GM12872 (cell line): ENCODE data around the gene KCNMA1.

ENCODE experiments used
- TF ChIP-seq, protein P1 (sequence below): IDR thresholded peaks from 3 replicates; pipeline ENCODE4 v1.5.1; 2011; ENCODE audit warnings: low read depth, mild to moderate bottlenecking, low read length, moderate library complexity; ENCODE audit not compliant: insufficient read depth

The KCNMA1 gene

DNA sequence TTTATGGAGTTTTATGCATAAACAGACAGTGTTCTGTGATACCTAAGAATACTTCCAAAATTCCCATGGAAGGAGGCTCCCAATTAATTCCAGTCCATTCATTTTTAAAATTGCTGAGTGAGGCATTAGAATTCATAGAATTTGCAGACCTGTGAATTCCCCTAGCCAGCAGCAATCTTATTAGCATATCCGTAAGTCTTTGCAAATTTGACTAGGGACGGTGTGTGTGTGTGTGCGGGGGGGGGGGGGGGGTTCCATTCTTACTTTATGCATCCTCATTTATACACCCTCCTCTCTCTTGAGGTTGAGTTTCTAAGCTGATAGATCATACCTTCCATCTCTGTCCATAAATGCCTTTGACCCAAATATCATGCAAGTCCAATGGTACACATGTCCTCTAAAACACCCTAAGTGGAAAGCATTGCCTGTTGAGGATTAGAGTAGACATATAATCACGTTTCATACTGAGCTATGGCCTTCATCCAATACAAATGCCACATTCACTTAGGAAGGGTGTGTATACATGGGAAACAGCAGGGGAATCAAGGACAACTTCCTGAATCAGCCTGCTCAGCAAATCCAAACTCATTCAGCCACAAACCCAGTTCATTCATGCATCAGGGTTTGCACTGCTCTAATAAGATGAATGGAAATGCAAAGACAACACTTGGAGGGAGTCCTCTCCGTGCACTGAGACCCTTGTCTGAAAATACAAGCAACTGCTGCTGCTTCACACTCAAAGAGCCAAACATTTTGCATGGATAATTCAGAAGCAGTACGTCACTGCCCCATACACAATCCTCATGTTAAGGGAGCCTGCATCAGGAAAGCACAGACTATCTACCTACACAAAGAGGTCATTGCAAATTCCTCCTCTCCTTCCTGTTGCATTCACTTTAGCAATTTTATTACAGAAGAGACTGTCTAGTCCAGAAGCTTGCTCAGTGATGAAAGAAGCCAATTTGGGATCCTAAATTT, 350.8 kb downstream of the KCNMA1 start:
- TF ChIP-seq, protein P1, sequence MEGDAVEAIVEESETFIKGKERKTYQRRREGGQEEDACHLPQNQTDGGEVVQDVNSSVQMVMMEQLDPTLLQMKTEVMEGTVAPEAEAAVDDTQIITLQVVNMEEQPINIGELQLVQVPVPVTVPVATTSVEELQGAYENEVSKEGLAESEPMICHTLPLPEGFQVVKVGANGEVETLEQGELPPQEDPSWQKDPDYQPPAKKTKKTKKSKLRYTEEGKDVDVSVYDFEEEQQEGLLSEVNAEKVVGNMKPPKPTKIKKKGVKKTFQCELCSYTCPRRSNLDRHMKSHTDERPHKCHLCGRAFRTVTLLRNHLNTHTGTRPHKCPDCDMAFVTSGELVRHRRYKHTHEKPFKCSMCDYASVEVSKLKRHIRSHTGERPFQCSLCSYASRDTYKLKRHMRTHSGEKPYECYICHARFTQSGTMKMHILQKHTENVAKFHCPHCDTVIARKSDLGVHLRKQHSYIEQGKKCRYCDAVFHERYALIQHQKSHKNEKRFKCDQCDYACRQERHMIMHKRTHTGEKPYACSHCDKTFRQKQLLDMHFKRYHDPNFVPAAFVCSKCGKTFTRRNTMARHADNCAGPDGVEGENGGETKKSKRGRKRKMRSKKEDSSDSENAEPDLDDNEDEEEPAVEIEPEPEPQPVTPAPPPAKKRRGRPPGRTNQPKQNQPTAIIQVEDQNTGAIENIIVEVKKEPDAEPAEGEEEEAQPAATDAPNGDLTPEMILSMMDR = no peak

DNA sequence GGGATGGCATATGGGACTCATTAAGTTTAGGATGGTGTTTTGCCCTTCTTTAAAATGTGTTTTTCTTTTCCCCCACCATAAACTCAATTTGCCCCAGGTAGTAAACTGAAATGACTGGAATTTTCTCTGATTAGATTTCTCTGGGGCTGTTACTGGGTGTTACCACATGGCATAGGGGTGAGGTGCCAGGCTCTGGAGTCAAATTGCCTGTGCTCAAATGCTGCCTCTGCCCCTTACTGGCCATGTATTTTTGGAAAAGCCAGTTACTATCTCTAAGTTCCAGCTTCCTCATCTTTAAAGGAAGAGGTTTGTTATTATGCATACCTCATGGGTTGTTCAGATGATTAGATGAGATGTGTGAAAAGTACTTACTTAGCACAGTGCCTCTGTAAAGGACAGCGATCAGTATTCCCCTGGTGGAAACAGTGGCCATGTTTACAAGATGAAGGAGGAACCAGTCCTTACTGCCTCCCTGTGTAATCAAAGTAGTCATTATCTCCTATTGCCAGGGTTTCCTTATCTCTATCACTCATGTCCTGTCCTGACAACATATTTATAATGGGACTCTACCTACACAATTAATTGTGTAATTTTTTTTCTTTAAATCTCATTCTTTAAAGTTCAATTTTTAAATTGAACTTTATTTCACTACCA, 352.0 kb downstream of the KCNMA1 start:
- TF ChIP-seq, protein P1 = no peak

DNA sequence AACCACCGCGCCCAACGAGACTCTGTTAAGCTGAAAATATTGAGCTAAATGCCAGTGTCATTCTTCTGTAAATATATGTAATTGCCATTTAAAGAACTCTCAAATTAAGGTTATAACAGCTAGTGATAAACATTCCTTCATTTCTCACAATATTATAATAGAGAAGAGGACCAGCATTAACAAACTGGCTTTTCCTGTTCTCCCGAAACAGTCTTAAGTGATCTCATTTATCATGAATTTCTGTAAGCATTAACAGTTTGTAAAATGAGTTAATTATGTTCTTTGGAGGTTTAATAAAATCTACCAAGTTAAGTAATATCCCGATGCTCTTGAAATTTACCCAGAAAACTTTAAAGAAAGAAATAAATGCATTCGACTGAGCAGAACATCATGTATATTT, 352.8 kb downstream of the KCNMA1 start:
- TF ChIP-seq, protein P1 = no peak

DNA sequence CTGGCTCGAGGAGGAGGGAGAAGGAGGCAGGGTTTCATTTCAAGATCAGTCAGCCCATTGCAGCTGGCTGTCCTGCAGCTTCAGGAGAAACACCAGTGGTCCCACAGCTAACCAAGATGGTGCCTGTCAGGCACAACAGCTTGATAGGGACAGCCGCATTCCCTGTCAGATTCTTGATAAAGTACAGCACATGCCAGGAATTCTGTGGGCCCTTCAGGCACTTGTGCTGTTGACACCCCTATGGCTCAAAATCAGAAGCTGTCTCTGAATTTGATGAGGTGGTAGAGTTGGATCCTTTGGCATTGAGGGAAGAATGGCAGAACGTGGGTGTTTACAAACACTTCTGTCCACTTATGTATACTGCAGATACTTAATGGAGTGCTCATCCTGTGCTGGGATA, 354.3 kb downstream of the KCNMA1 start:
- TF ChIP-seq, protein P1 = no peak

DNA sequence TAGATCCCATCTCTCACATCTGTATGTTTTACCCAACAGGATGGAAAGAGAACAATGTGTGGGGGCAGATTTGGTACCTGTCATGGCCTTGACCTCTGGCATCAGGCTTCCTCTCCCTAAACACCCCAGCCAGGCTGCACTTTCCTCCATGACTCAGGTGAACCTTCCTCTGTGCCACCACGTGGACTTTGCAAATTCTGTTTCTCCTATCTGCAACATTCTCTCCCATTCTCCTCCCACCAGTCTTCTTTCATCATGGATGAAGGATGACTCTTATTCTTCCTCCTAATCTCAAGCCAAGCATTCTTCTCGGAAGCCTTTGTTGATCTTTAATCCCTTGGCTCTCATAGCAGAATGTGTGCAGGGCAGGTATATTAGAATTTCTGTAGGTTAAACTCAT, 355.4 kb downstream of the KCNMA1 start:
- TF ChIP-seq, protein P1 = no peak

DNA sequence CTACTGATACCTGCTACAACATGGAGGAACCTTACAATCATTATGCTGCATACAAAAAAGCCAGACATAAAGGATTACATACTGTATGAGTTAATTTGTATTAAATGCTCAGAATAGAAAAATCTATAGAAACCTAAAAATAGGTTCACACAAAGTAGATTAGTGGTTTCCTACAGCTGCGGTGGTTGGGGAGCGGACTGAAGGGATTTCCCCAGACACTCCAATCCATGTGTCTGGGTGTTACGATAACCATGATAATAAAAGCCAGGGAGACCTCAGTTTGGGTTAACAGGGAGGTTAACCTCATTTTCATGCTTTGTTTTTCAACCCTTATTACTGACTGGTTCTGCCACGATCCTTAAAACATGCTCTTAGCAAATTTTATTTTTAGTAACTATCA, 355.9 kb downstream of the KCNMA1 start:
- TF ChIP-seq, protein P1 = no peak

DNA sequence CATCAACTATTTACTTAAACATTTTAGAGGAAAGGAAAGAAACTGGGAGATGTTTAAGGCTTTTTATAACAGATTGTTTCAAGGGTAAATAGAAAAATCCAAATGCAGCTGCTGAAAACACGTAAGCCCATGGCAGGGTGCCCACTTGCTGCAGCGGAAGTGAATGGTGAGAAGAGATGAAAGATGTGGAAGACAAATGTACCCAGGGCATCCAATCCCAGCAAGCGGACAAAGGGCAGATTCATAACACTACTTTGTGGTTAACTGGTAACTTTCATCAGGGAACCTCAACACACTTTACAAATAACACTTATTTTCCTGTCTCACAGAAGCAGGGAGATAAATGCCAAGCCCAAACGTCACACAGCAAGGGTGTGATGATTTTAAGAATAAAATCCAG, 358.4 kb downstream of the KCNMA1 start:
- TF ChIP-seq, protein P1 = no peak
